Calu3 (cell line): ENCODE results near the gene MYOF. TPM values are rescaled to one million over a fixed set of nuclear protein-coding genes. Genes with fewer than 3 reads are reported as not detected.
A peak's percentile ranks its signal among the peaks of the same experiment; 100 is the strongest.

Source experiments
- BruUV-seq: library from RNA; stranded (reverse); fragments of 400-500 nt; replicated peaks from 2 replicates; lab custom pipeline; 2021; lab: Mats Ljungman, UMichigan
- CTCF ChIA-PET: fragments of 300-600 bp; sonication (Branson Sonifier 250); formaldehyde crosslinking; loops from one replicate; lab custom pipeline; 2022; ENCODE audit warnings: antibody characterized with exemption; lab: Charles Lee
- DNase-seq: peaks from one replicate; pipeline ENCODE4 v3.0.0; 2022
- H3K27ac Mint-ChIP-seq: one replicate; pipeline ENCODE4 v1.8.0; 2022; ENCODE audit warnings: mixed read lengths; ENCODE audit not compliant: unreplicated experiment
- H3K27me3 Mint-ChIP-seq: one replicate; pipeline ENCODE4 v1.8.0; 2022; ENCODE audit warnings: mixed read lengths; ENCODE audit not compliant: unreplicated experiment
- H3K36me3 Mint-ChIP-seq: one replicate; pipeline ENCODE4 v1.8.0; 2022; ENCODE audit warnings: mild to moderate bottlenecking, moderate library complexity, mixed read lengths; ENCODE audit not compliant: insufficient read depth, unreplicated experiment
- H3K4me1 Mint-ChIP-seq: one replicate; pipeline ENCODE4 v1.8.0; 2022; ENCODE audit warnings: mild to moderate bottlenecking, low read depth, mixed read lengths; ENCODE audit not compliant: unreplicated experiment
- H3K4me3 Mint-ChIP-seq: one replicate; pipeline ENCODE4 v1.8.0; 2022; ENCODE audit warnings: mild to moderate bottlenecking, low read depth, moderate library complexity, mixed read lengths; ENCODE audit not compliant: unreplicated experiment
- H3K9me3 Mint-ChIP-seq: one replicate; pipeline ENCODE4 v1.8.0; 2022; ENCODE audit warnings: low read depth, mixed read lengths; ENCODE audit not compliant: unreplicated experiment
- CTCF ChIP-seq: fragments of 200-600 bp; IDR thresholded peaks from one replicate; pipeline ENCODE4 v1.8.0; 2022; ENCODE audit warnings: antibody characterized with exemption; ENCODE audit not compliant: unreplicated experiment
- intact Hi-C: fragments of 100-400 bp; cut with micrococcal nuclease; formaldehyde crosslinking; loops from one replicate; pipeline ENCODE4 v1.10.0; 2022; ENCODE audit not compliant: unreplicated experiment
- total RNA-seq: library from RNA; stranded (reverse); gene quantifications from 2 replicates; pipeline ENCODE4 v1.2.3, GENCODE V29; 2022

MYOF gene
- total RNA-seq, 1 experiment from 2014 or later, result 474 TPM

- DNase-seq, result no peak
- intact Hi-C loops, result no loop called here
- CTCF ChIA-PET, result interaction anchor here (0.5 to 0.7 kb wide), 2 partner anchors 9 to 19 kb away, joined by 3 to 4 read pairs; no protein-coding TSS in a partner anchor
- Mint-ChIP-seq H3K36me3 (peaks cover 96% of the 10 kb centered on the region), H3K27ac (peak overlapping the region; percentile 68), H3K9me3 (no peaks in the 10 kb centered on the region), H3K27me3 (no peaks in the 10 kb centered on the region), H3K4me1 (peaks cover 52% of the 10 kb centered on the region), H3K4me3 (peak overlapping the region; percentile 14)
- no TSS peak for BruUV-seq
- no peak for TF ChIP-seq CTCF
These were observed 25.7 kb downstream of the MYOF start for GRCh38 chr10:93456480-93456879.

- TF ChIP-seq CTCF, result no peak
- no peaks in the 10 kb centered on the region for H3K27me3 Mint-ChIP-seq
- H3K36me3 Mint-ChIP-seq, result peaks cover 96% of the 10 kb centered on the region
- H3K4me1 Mint-ChIP-seq, result peaks cover 45% of the 10 kb centered on the region
- CTCF ChIA-PET, result no interaction called here
- no peak overlapping the region for H3K4me3 Mint-ChIP-seq
- H3K27ac Mint-ChIP-seq, result no peak overlapping the region
- intact Hi-C loops, result no loop called here
- no TSS peak for BruUV-seq
- H3K9me3 Mint-ChIP-seq, result no peaks in the 10 kb centered on the region
- DNase-seq, result no peak
These were observed 27.4 kb downstream of the MYOF start for GRCh38 chr10:93454736-93455135.

- Mint-ChIP-seq H3K9me3 (no peaks in the 10 kb centered on the region), H3K27me3 (no peaks in the 10 kb centered on the region), H3K4me3 (no peak overlapping the region), H3K27ac (no peak overlapping the region), H3K36me3 (peaks cover 96% of the 10 kb centered on the region), H3K4me1 (peaks cover 39% of the 10 kb centered on the region)
- CTCF ChIA-PET, result no interaction called here
- intact Hi-C loops, result no loop called here
- no peak for TF ChIP-seq CTCF
- no TSS peak for BruUV-seq
- no peak for DNase-seq
These were observed 28.0 kb downstream of the MYOF start for GRCh38 chr10:93454146-93454545.

- CTCF ChIA-PET, result no interaction called here
- no TSS peak for BruUV-seq
- no peaks in the 10 kb centered on the region for H3K9me3 Mint-ChIP-seq
These were observed 30.0 kb downstream of the MYOF start for GRCh38 chr10:93452143-93452542.

More at GRCh38 chr10:93452143-93452542, 30.0 kb downstream of the MYOF start:
- no peak for DNase-seq
- TF ChIP-seq CTCF, result no peak
- peaks cover 47% of the 10 kb centered on the region for H3K4me1 Mint-ChIP-seq
- H3K27me3 Mint-ChIP-seq, result no peaks in the 10 kb centered on the region
- no peak overlapping the region for H3K27ac Mint-ChIP-seq
- intact Hi-C loops, result no loop called here
- no peak overlapping the region for H3K4me3 Mint-ChIP-seq
- H3K36me3 Mint-ChIP-seq, result peaks cover 96% of the 10 kb centered on the region
